ENCODE results near the gene ZSCAN5C. TPM values are rescaled to one million over a fixed set of nuclear protein-coding genes. Genes with fewer than 3 reads are reported as not detected.
"Not testable (repeated sequence)": the region's sequence is repeated elsewhere in the genome, so short reads cannot be mapped to it uniquely, and the experiment has no call there.

The ZSCAN5C gene
- polyA plus RNA-seq, 1 experiment: not detected

DNA sequence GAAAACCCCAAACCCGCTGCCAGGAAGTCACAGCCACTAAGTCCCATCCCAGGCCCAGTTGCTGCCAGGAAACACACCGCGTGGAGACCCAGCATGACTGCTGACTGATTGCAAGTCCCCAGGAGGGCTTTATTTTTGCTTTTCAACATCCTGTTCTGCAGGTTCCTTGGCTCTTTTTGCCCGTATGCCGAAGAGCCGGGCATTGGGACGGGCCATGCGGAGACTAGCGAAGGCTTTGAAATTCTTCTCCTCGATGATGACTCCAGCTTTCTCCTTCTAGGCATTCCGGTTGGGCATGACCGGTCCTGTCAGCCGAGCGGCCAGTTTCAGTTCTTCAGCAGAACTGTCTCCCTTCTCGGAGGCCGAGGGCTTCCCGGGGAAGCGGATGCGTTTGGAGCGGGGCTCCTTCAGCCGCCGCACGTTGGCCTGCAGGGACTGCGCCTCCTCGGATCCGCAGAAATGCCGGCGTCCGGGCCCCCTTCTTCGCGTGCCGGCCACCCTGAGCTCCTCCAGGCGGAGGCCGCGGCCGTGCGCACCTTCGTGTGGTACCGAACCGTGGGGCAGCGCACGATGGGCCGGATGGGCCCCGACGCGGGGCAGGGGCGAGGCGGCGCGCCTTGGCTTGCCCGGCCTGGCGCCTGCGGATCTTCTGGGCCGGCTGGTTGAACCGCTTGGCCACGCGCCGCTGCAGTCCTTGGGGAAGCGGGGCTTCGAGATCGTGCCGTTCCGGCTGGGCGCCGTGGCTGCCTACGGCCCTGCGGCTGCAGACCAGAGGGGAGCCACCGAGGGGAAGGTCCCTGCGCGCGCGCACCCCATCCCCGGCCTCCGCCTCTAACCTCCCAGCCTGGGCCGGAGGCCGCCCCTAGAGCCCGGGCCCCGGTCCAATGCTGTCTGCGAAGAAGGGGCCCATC lies 15.2 kb downstream of the ZSCAN5C start:
- DNase-seq (ENCODE audit: low read depth): no peak
- Histone ChIP-seq H3K4me3 (ENCODE audit: low read depth, low read length) (peak overlapping the region; percentile 7; the same call in 1 of the 2 replicates), H3K27me3 (ENCODE audit: control insufficient read depth, insufficient read depth, low read length) (no peaks in the 10 kb centered on the region), H3K36me3 (ENCODE audit: control insufficient read depth, insufficient read depth, low read length) (no peaks in the 10 kb centered on the region)
- ChIA-PET POLR2A (no interaction called here), CTCF (no interaction called here)
- TF ChIP-seq, protein P1, sequence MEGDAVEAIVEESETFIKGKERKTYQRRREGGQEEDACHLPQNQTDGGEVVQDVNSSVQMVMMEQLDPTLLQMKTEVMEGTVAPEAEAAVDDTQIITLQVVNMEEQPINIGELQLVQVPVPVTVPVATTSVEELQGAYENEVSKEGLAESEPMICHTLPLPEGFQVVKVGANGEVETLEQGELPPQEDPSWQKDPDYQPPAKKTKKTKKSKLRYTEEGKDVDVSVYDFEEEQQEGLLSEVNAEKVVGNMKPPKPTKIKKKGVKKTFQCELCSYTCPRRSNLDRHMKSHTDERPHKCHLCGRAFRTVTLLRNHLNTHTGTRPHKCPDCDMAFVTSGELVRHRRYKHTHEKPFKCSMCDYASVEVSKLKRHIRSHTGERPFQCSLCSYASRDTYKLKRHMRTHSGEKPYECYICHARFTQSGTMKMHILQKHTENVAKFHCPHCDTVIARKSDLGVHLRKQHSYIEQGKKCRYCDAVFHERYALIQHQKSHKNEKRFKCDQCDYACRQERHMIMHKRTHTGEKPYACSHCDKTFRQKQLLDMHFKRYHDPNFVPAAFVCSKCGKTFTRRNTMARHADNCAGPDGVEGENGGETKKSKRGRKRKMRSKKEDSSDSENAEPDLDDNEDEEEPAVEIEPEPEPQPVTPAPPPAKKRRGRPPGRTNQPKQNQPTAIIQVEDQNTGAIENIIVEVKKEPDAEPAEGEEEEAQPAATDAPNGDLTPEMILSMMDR (IDR thresholded peaks at IDR 0.05; ENCODE audit: insufficient read depth, low read depth, low read length): no peak

DNA sequence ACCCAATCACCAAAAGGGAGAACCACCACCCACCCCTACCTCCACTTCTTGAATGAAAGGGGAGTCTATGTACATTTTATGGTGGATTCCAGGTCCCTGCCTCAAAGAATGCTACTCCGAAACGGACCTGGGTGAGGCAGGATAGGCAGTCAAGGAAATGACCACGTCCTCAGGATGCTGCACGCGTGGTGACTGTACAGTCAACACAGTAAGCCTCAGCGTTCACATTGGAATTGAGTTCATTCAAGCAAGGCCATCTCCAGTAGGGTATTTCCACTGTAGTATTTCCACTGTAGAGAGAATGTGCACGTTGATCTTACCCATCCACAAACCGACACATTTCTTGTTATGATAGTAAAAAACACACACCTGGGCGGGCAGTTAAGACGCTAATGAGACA lies 16.9 kb downstream of the ZSCAN5C start:
- CTCF ChIA-PET: no interaction called here

DNA sequence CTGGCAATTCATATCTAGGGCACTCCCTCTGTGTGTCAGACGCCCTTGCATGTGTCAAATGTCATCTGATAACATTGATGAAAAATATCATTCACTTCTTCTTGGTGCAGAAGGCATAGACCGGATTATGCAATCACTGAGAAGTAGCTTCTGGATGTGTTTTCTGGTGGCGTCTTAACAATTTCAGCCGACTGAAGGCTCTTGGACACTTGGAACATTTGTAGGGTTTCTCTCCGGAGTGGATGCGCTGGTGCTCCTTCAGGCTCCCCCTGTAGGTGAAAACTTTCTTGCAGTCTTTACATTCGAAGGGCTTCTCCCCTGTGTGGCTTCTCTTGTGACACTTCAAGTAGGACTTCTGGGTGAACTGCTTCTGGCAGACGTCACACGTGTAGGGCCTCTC lies 19.4 kb downstream of the ZSCAN5C start:
- DNase-seq (ENCODE audit: low read depth); POLR2A ChIA-PET; H3K27me3 ChIP-seq (ENCODE audit: control insufficient read depth, insufficient read depth, low read length); H3K4me3 ChIP-seq (ENCODE audit: low read depth, low read length); H3K36me3 ChIP-seq (ENCODE audit: control insufficient read depth, insufficient read depth, low read length): not testable (repeated sequence)
- CTCF ChIA-PET: interaction anchor here (0.9 to 1.5 kb wide), 2 partner anchors 31 to 155 kb away, joined by 3 read pairs; no protein-coding TSS in a partner anchor

More for the DNA sequence above, 16.9 kb downstream of the ZSCAN5C start:
- Histone ChIP-seq H3K27me3 (ENCODE audit: control insufficient read depth, insufficient read depth, low read length) (no peaks in the 10 kb centered on the region), H3K36me3 (ENCODE audit: control insufficient read depth, insufficient read depth, low read length) (no peaks in the 10 kb centered on the region), H3K4me3 (ENCODE audit: low read depth, low read length) (no peak overlapping the region)
- POLR2A ChIA-PET: no interaction called here
- no peak for DNase-seq (ENCODE audit: low read depth)
- TF ChIP-seq, protein P1 (IDR thresholded peaks at IDR 0.05; ENCODE audit: insufficient read depth, low read depth, low read length): no peak

DNA sequence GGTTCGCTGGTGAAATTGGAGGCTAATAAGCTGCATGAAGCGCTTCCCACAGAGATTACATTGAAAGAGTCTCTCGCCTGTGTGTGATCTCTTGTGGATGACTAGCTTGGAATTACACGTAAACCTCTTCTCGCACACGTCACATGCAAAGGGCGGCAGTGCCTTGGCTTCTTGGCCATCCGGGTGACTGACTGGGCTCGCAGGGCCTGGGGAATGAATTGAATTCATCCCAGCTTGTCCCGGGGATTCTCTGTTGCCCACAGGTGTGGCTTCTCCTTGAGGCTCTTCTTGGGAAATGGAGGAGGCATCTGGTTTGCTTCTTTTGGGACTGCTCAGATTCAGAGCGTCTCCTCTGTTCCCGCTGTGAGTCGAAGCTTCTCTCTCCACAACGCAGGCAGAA lies 19.8 kb downstream of the ZSCAN5C start:
- Histone ChIP-seq H3K4me3 (ENCODE audit: low read depth, low read length) (no peak overlapping the region), H3K36me3 (ENCODE audit: control insufficient read depth, insufficient read depth, low read length) (no peaks in the 10 kb centered on the region), H3K27me3 (ENCODE audit: control insufficient read depth, insufficient read depth, low read length) (no peaks in the 10 kb centered on the region)
- TF ChIP-seq, protein P1 (IDR thresholded peaks at IDR 0.05; ENCODE audit: insufficient read depth, low read depth, low read length): no peak
- ChIA-PET POLR2A (no interaction called here), CTCF (interaction anchor here (0.9 to 1.5 kb wide), 2 partner anchors 31 to 155 kb away, joined by 3 read pairs; no protein-coding TSS in a partner anchor)
- no peak for DNase-seq (ENCODE audit: low read depth)

DNA sequence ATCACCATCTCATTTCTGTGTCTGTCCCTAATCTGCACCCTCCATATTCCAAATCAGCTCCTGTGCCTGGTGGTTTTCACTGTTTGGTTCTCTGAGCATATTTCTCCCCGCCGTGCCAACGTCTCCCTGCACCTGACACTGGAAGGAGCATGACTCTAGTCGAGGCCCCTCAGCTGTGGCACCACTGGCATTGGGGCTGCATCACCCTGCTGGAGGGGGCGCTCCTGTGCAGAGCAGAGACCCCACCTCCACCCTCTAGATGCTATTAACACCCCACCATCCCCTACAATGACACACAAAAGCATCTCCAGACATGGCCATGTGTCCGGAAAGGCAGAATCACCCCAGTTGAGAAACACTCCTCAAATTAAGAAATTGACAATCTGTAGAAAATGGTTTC lies 20.8 kb downstream of the ZSCAN5C start:
- CTCF ChIA-PET: interaction anchor here (1.5 kb wide), 1 partner anchor 30 kb away, joined by 3 read pairs; no protein-coding TSS in a partner anchor
- Histone ChIP-seq H3K36me3 (ENCODE audit: control insufficient read depth, insufficient read depth, low read length) (no peaks in the 10 kb centered on the region), H3K27me3 (ENCODE audit: control insufficient read depth, insufficient read depth, low read length) (no peaks in the 10 kb centered on the region), H3K4me3 (ENCODE audit: low read depth, low read length) (no peak overlapping the region)
- DNase-seq (ENCODE audit: low read depth): no peak
- TF ChIP-seq, protein P1 (IDR thresholded peaks at IDR 0.05; ENCODE audit: insufficient read depth, low read depth, low read length): no peak
- POLR2A ChIA-PET: no interaction called here

Measured in BJ (cell line).